Activated CD4-positive, CD25-positive, alpha-beta regulatory T cell treated with anti-CD3 and anti-CD28 coated beads, Interleukin-2, amount 50 U/mL, for 24 hours (primary cell): Measurements from ENCODE around the gene HTT-AS.
"Not testable (repeated sequence)": the region's sequence is repeated elsewhere in the genome, so short reads cannot be mapped to it uniquely, and the experiment has no call there.

Source experiments
- ATAC-seq, 2 donors: fragments of 150-1000 bp; cut with Tn5 transposase; one replicate each; pipeline ENCODE4 v1.10.0; 2021; ENCODE audit warnings: mild to moderate bottlenecking in 1 of 2, moderate library complexity in 1 of 2

HTT-AS gene

GRCh38 chr4:3051141-3051897, 23.0 kb downstream of the HTT-AS start:
- ATAC-seq: not testable (repeated sequence)

- peak; percentile 91 to 94 for ATAC-seq
These were observed 26.7 kb downstream of the HTT-AS start for GRCh38 chr4:3047464-3048286.

- ATAC-seq: no peak
These were observed 27.7 kb downstream of the HTT-AS start for GRCh38 chr4:3046623-3047022.

- no peak for ATAC-seq
These were observed 28.2 kb downstream of the HTT-AS start for GRCh38 chr4:3046162-3046561.

- ATAC-seq: peak; percentile 41 to 42
These were observed 29.2 kb downstream of the HTT-AS start for GRCh38 chr4:3044870-3045819.

DNA sequence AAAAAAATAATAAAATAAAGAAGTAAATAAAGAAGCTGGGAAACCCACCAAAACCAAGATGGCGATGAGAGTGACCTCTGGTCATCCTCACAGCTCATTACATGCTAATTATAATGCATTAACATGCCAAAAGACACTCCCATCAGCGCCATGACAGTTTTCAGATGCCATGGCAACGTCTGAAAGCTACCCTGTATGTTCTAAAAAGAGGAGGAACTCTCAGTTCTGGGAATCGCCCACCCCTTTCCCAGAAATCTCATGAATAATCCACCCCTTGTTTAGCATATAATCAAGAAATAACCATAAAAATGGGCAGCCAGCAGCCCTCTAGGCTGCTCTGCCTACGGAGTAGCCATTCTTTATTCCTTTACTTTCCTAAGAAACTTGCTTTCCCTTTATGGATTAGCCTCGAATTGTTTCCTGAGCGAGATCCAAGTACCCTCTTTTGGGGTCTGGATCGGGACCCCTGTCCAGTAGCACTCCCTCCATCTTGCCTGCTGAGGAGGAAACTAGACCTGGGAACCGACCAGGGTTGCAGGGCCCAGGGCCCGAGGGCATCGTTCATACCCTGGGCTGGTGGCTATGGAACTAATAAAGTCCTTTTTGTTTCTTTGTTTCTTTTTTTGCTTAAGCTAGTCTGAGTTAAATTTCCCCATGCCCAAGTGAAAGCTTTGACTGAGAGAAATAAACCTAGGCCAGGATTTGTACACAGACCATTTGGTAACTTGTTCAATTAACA, 30.9 kb downstream of the HTT-AS start:
- ATAC-seq: no peak

- no peak for ATAC-seq
These were observed 32.1 kb downstream of the HTT-AS start for GRCh38 chr4:3042226-3042625.

DNA sequence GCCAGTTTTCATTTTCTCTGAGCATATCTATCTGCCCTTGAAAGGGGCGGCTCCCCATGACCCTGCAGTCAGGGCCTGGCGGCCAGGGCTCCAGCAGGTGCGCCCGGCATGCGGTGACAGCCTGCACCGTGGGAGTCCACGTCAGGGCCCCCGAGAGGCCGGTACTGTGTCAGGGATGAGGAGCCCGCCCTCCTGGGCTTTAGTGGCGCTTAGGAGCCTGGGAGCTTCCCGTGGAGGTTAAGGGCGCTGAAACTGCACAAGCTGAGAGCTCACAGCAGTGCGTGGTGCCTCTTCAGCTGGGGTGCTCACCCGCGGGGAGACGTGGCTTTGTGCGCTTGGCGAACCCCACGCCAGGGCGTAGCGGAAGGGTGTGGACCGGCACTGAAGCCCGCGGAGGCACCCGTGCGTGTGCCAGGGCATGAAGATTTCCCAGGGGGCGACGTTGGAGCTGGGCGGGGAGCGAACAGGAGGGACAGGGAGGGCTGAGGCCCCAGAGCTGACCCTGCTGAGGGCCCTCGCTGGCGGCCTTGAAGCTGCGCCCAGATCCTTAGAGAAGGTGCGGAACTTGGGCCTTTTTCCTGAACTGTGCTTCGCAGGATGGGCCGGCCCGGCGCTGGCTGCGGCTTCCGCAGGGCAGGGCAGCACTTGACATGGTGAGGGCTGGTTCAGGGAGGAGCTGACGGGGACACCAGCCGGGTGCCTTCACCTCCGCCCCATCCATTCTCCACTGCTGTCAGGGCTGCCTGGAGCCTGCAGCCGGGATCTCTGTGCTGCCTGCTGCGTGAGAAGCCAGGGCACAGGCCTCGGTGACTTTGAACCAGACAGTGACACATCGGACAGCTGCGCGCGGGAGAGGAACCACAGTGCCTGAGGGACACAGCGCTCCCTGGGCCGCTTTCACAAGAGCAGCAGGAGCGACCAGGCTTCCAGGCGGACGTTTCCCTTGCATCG, 32.9 kb downstream of the HTT-AS start:
- ATAC-seq: peak; percentile 57 to 58

- no peak for ATAC-seq
These were observed 33.7 kb downstream of the HTT-AS start for GRCh38 chr4:3040452-3041191.

DNA sequence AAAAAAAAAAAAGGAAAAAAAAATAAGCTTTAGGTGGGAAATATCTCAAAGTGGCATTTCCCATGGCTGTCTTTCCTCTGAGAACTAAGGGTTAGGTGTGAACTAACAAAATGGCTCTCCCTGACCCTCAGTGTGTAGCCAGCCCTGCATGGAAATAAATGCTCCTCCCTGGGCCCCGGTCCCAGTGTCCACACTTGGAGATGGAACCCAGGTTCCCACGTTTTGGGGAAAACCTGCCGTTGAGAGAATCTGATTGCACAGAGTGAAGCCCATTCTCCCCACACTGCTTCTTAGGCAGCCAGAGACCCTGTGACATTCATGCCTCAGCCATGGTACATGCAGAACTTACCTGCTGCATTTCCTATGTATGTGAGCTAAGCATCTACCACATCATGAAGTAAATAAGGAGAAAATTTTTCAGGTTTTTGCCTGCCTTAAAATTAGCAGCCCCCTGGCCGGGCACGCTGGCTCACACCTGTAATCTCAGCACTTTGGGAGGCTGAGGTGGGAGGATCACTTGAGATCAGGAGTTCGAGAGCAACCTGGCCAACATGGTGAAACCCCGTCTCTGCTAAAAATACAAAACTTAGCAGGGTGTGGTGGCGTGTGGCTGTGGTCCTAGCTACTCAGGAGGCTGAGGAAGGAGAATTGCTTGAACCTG, 34.5 kb downstream of the HTT-AS start:
- no peak for ATAC-seq

- ATAC-seq: peak in 1 of 2 donors; percentile 8
These were observed 36.3 kb downstream of the HTT-AS start for GRCh38 chr4:3037957-3038461.

- no peak for ATAC-seq
These were observed 38.0 kb downstream of the HTT-AS start for GRCh38 chr4:3036131-3036952.

- ATAC-seq: no peak
These were observed 38.7 kb downstream of the HTT-AS start for GRCh38 chr4:3035674-3036073.

DNA sequence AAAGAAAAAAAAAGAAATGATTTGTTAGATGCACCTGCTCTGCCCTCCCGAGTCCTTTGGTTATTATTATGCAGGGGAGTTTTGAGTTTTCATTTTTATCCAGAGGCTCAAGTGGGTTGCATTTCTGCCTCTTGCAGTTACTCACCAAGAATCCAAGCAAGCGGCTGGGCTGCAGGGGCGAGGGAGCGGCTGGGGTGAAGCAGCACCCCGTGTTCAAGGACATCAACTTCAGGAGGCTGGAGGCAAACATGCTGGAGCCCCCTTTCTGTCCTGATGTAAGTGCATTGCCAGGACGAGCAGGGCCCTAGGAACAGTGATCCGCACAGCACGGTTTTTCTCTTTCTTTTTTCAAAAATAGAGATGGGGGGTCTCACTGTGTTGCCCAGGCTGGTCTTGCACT, 39.1 kb downstream of the HTT-AS start:
- no peak for ATAC-seq

DNA sequence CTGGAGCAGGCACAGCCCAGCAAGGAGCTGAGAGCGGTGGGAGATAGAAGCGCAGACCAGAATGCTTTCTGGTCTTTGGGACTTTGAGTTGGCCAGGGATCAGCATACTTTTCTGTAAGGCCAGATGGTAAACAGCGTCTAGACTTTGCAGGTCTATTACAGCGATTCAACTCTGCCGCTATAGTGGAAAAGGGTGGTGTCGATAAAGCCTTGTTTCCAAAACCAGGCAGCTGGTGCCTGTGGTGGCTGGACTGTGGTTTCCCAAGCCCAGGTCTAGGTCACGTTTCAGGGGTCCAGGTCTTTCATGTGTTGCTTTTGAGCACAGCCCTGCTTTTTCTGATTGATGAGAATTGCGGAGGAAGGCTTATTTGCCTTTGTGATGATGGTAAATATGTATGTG, 40.1 kb downstream of the HTT-AS start:
- ATAC-seq: no peak

DNA sequence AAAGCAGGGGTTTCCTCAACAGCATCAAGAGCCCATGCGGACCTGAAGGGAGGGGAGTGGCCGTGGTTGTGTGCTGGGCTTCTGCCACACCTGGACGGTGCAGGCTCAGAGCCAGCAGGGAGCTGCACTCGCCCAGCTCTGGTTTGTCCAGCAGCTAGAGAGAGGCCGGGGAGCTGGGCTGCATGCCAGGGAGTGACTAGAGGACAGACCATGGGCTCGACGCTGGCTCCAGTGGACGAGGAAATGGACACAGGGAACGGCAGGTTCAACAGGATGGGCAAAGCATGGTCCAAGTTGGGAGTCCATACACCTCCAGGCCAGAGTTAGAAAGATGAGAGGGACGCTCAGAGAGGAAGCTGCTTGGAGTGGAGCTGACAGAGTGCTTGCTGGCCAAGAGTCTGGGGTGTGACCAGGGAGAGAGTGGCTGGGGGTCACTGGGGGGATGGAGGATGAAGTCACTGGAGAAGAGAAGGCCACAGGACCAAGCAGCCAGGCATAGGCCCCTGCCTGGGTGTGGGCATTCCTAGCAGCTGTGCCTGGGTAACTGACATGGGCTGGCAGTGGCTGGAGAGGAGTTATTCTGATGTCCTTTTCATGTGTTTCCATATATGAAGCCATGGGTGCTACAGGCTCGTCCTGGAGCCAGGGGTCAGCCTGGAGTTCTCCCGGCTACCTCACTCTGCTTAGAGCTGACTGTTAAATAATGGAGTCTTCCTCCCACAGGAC, 42.8 kb downstream of the HTT-AS start:
- no peak for ATAC-seq

DNA sequence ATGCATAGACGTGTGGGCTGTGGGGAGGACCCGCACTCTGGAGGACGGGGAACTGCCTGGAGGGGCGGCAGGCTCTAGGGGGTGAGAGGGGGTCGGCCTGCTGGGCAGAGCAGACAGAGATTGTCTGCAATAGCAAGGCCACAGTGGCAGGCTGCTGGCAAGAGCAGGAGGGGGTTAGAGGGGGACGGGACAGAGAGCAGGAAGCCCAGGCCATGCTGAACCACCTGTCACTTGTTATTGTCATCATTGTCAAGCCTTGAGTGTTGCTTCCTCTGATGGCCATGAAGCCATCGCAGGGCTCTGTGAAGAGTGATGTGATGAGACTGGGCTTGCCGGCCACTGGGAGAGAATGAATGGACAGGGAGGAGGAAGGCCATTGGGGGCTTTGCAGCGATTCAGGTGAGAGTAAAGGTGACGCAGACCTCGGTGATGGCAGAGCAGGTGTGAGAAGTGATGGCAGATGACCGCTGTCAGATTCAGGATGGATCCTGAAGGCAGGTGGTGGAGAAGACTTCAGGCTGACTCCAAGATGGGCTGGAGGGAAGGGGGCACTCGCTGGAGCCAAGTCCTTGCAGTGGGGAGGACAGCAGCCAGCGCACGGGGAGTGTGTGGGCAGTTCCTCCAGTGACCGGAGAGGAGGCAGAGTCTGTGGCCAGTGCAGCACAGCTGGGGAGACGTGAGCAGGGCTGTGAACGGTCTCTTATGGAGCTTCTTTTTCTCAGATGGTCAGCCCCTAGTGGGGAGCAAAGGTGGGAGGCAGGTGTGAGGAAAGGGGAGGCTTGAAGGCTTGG, 43.6 kb downstream of the HTT-AS start:
- ATAC-seq: no peak
